HCT116 (cell line): ENCODE data around the gene ADK. TPM values are rescaled to one million over a fixed set of nuclear protein-coding genes. Genes with fewer than 3 reads are reported as not detected.

Experiments used
- ATAC-seq: fragments of 200-7000 bp; cut with Tn5 transposase; 2 replicates; pipeline ENCODE4 v1.9.1; 2020; ENCODE audit warnings: mild to moderate bottlenecking, moderate library complexity
- BruUV-seq: library from RNA; stranded (reverse); fragments of 400-500 nt; replicated peaks from 2 replicates; lab custom pipeline; 2021; lab: Mats Ljungman, UMichigan
- CTCF ChIA-PET: fragments of 300-600 bp; sonication (Branson Sonifier 250); formaldehyde crosslinking; loops from one replicate; lab custom pipeline; 2021; ENCODE audit warnings: antibody characterized with exemption; lab: Charles Lee
- POLR2A ChIA-PET: fragments of 300-600, 350-600 bp; sonication (Branson Sonifier 250); formaldehyde crosslinking; loops from one replicate; lab custom pipeline; 2021; ENCODE audit warnings: antibody characterized with exemption; lab: Charles Lee
- RAD21 ChIA-PET, 2 experiments: fragments of 300-600 bp; sonication (Branson Sonifier 250); formaldehyde crosslinking; loops; one replicate each; lab custom pipeline; 2023; ENCODE audit warnings: low total read pairs in 2 of 2; ENCODE audit not compliant: uncharacterized antibody in 2 of 2, unreplicated experiment in 2 of 2, low non-redundant PET in 1 of 2; lab: Charles Lee
- DNase-seq: peaks from one replicate; pipeline ENCODE4 v3.0.0-alpha.2; 2010; ENCODE audit warnings: low read depth, low spot score
- H2AFZ ChIP-seq: fragments of 200-600 bp; shearing (Covaris generic), sonication (generic); 2 replicates; pipeline ENCODE4 v1.6.1; 2017; ENCODE audit warnings: low read depth, mixed run types, mixed read lengths, antibody characterized with exemption, low read length; ENCODE audit not compliant: poor library complexity, severe bottlenecking
- H3K27ac ChIP-seq: 2 replicates; pipeline ENCODE4 v1.5.1; 2012; ENCODE audit warnings: low read depth, low read length
- H3K27me3 ChIP-seq: fragments of 200-600 bp; sonication (generic); 2 replicates; pipeline ENCODE4 v1.6.1; 2016; ENCODE audit warnings: mixed run types, low read length, mixed read lengths; ENCODE audit not compliant: insufficient read depth
- H3K36me3 ChIP-seq, 2 experiments: fragments of 200-500 bp in 1 of 2; fragments of 200-600 bp in 1 of 2; sonication (Bioruptor generic) in 1 of 2; sonication (generic) in 1 of 2; 2 replicates each; pipeline versions ENCODE4 v1.5.1 to v1.6.1; 2014 to 2016; ENCODE audit warnings: low read length in 2 of 2, inconsistent platforms in 1 of 2, mixed read lengths in 1 of 2, mixed run types in 1 of 2; ENCODE audit not compliant: insufficient read depth in 2 of 2, control insufficient read depth in 1 of 2
- H3K4me1 ChIP-seq, 2 experiments: fragments of 200-600 bp in 1 of 2; sonication (generic) in 1 of 2; 2 replicates each; pipeline versions ENCODE4 v1.5.1 to v1.6.1; 2012 to 2017; ENCODE audit warnings: low read length in 2 of 2, inconsistent platforms in 1 of 2, mild to moderate bottlenecking in 1 of 2, mixed read lengths in 1 of 2, mixed run types in 1 of 2, moderate library complexity in 1 of 2; ENCODE audit not compliant: insufficient read depth in 2 of 2, control insufficient read depth in 1 of 2
- H3K4me2 ChIP-seq: fragments of 200-600 bp; sonication (generic); 2 replicates; pipeline ENCODE4 v1.6.1; 2017; ENCODE audit warnings: mixed run types, low read length, mixed read lengths
- H3K4me3 ChIP-seq, 2 experiments: fragments of 200-600 bp in 1 of 2; sonication (generic) in 1 of 2; replicated peaks in 1 of 2; 2 replicates each; pipeline ENCODE4 v1.5.1; 2011 to 2016; ENCODE audit warnings: low read length in 2 of 2, control low read depth in 1 of 2, low read depth in 1 of 2, mild to moderate bottlenecking in 1 of 2, mixed read lengths in 1 of 2, mixed run types in 1 of 2
- H3K79me2 ChIP-seq: fragments of 200-600 bp; sonication (generic); 2 replicates; pipeline ENCODE4 v1.6.1; 2017; ENCODE audit warnings: mild to moderate bottlenecking, mixed run types, low read length, moderate library complexity, mixed read lengths; ENCODE audit not compliant: insufficient read depth
- H3K9ac ChIP-seq: fragments of 200-600 bp; sonication (generic); 2 replicates; pipeline ENCODE4 v1.6.1; 2016; ENCODE audit warnings: low read length, mixed read lengths
- H3K9me2 ChIP-seq: fragments of 200-600 bp; sonication (generic), shearing (Covaris generic); 2 replicates; pipeline ENCODE4 v1.6.1; 2017; ENCODE audit warnings: mixed run types, mild to moderate bottlenecking, moderate library complexity; ENCODE audit not compliant: insufficient read depth
- H3K9me3 ChIP-seq, 2 experiments: fragments of 200-500 bp in 1 of 2; fragments of 200-600 bp in 1 of 2; sonication (Bioruptor generic) in 1 of 2; sonication (generic) in 1 of 2; 2 replicates each; pipeline ENCODE4 v1.6.1; 2014 to 2017; ENCODE audit warnings: low read length in 2 of 2, mixed read lengths in 2 of 2, inconsistent platforms in 1 of 2, low read depth in 1 of 2, mild to moderate bottlenecking in 1 of 2, mixed run types in 1 of 2, moderate library complexity in 1 of 2; ENCODE audit not compliant: control insufficient read depth in 1 of 2, insufficient read depth in 1 of 2
- H4K20me1 ChIP-seq: fragments of 200-600 bp; sonication (generic), shearing (Covaris generic); 2 replicates; pipeline ENCODE4 v1.6.1; 2017; ENCODE audit warnings: mixed run types, mild to moderate bottlenecking, moderate library complexity; ENCODE audit not compliant: insufficient read depth
- CBX3 ChIP-seq: IDR thresholded peaks from 2 replicates; pipeline ENCODE4 v1.6.1; 2012; ENCODE audit warnings: low read depth
- EZH2 ChIP-seq: fragments of 200-600 bp; sonication (generic); IDR thresholded peaks from 2 replicates; pipeline ENCODE4 v1.6.1; 2017; ENCODE audit warnings: antibody characterized with exemption, mixed run types
- EZH2phosphoT487 ChIP-seq: fragments of 200-600 bp; IDR thresholded peaks from 2 replicates; pipeline ENCODE4 v1.6.1; 2018; ENCODE audit warnings: antibody characterized with exemption, borderline replicate concordance
- JUND ChIP-seq: IDR thresholded peaks from 2 replicates; pipeline ENCODE4 v1.6.1; 2012
- SIN3A ChIP-seq: IDR thresholded peaks from 2 replicates; pipeline ENCODE4 v1.6.1; 2012; ENCODE audit warnings: low read depth
- SRF ChIP-seq: IDR thresholded peaks from 2 replicates; pipeline ENCODE4 v1.6.1; 2012; ENCODE audit warnings: low read depth
- intact Hi-C: fragments of 100-400 bp; cut with micrococcal nuclease; formaldehyde crosslinking; loops from 2 replicates; pipeline ENCODE4 v1.10.0; 2022
- total RNA-seq: library from RNA; stranded (reverse); gene quantifications from one replicate; pipeline ENCODE4 v1.2.1, GENCODE V29; 2021; ENCODE audit not compliant: unreplicated experiment
- TF ChIP-seq, protein P1 (sequence below): IDR thresholded peaks from 2 replicates; pipeline ENCODE4 v1.6.1; 2012
- TF ChIP-seq, protein P2 (sequence below): IDR thresholded peaks from 2 replicates; pipeline ENCODE4 v1.6.1; 2012

Gene ADK
- total RNA-seq, 1 experiment from 2014 or later: 55.0 TPM

DNA sequence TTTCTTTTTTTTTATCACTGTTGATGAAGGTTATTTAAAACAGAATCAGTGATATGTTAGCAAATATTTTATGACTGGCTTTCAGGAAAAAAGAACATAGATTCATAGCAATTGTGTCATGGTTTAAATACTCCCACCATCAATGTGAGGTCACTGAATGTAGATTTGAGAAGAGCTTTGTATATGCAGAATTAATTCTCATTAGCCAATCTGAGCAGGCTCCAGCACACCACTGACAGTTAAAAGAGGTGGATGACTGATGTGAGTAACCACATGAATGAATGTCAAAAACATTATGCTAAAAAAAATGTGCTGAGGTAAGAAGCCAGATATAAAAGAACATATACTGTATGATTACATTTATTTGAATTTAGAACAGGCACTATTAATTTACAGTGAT lies 500.5 kb downstream of the ADK start:
- ATAC-seq: no peak
- Histone ChIP-seq H3K27ac (no peak overlapping the region), H3K36me3 (no peaks in the 10 kb centered on the region), H3K4me2 (no peak overlapping the region)
- no TSS peak for BruUV-seq
- ChIA-PET CTCF (no interaction called here), RAD21 (no interaction called here)
- DNase-seq: no peak
- intact Hi-C loops: no loop called here
- TF ChIP-seq, protein P1, sequence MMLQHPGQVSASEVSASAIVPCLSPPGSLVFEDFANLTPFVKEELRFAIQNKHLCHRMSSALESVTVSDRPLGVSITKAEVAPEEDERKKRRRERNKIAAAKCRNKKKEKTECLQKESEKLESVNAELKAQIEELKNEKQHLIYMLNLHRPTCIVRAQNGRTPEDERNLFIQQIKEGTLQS: no peak
- no peak for TF ChIP-seq SRF
- TF ChIP-seq SIN3A: no peak
- no peak for TF ChIP-seq EZH2
- TF ChIP-seq CBX3: no peak
- TF ChIP-seq, all 23 proteins: peak for 0
- H2AFZ ChIP-seq: no peak overlapping the region
- H4K20me1 ChIP-seq: no peaks in the 10 kb centered on the region
- POLR2A ChIA-PET: no interaction called here
- no peaks in the 10 kb centered on the region for H3K9me2 ChIP-seq
- H3K4me3 ChIP-seq: no peak overlapping the region
- no peaks in the 10 kb centered on the region for H3K79me2 ChIP-seq
- no peaks in the 10 kb centered on the region for H3K4me1 ChIP-seq
- no peaks in the 10 kb centered on the region for H3K27me3 ChIP-seq
- no peaks in the 10 kb centered on the region for H3K9me3 ChIP-seq
- no peak overlapping the region for H3K9ac ChIP-seq

DNA sequence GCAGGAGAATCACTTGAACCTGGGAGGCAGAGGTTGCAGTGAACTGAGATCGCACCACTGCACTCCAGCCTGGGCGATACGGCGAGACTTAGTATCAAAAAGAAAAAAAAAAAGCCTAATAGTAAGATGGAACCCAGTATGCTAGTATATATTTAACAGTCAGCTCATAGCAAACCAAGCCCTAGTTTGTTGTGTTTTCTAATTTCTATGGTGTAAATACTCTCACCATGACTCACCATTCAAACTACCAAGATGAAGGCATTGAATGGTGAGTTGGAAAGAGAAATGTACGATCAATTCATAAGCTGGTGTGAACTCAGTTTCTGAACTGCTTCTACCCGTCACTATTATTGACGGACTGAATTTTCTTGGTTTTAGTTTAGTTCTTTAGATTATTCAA lies 501.6 kb downstream of the ADK start:
- TF ChIP-seq JUND: no peak
- TF ChIP-seq EZH2phosphoT487: no peak
- TF ChIP-seq, protein P2, sequence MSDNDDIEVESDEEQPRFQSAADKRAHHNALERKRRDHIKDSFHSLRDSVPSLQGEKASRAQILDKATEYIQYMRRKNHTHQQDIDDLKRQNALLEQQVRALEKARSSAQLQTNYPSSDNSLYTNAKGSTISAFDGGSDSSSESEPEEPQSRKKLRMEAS: no peak
- no peak overlapping the region for H3K27ac ChIP-seq
- H3K79me2 ChIP-seq: no peaks in the 10 kb centered on the region
- H3K9me2 ChIP-seq: no peaks in the 10 kb centered on the region
- no peak overlapping the region for H3K9ac ChIP-seq
- H3K27me3 ChIP-seq: no peaks in the 10 kb centered on the region
- H4K20me1 ChIP-seq: no peaks in the 10 kb centered on the region
- DNase-seq (no peak), ATAC-seq (no peak)
- CTCF ChIA-PET: no interaction called here
- H3K4me2 ChIP-seq: no peak overlapping the region
- intact Hi-C loops: no loop called here
- POLR2A ChIA-PET: no interaction called here
- no peak overlapping the region for H3K4me3 ChIP-seq
- no peaks in the 10 kb centered on the region for H3K9me3 ChIP-seq
- no peak overlapping the region for H2AFZ ChIP-seq
- RAD21 ChIA-PET: no interaction called here
- BruUV-seq: no TSS peak
- H3K4me1 ChIP-seq: no peaks in the 10 kb centered on the region
- H3K36me3 ChIP-seq: no peaks in the 10 kb centered on the region
